Endothelial cell of umbilical vein (primary cell): ENCODE measurements around the gene NUDC. TPM values are rescaled to one million over a fixed set of nuclear protein-coding genes. Genes with fewer than 3 reads are reported as not detected.

ENCODE experiments used
- BruUV-seq: library from RNA; stranded (reverse); fragments of 400-500 nt; replicated peaks from 2 replicates; lab custom pipeline; 2021; lab: Mats Ljungman, UMichigan
- CTCF ChIA-PET: fragments of 300-600, 350-600 bp; sonication (Branson Sonifier 250); formaldehyde crosslinking; loops from one replicate; lab custom pipeline; 2021; ENCODE audit warnings: antibody characterized with exemption, inconsistent platforms; lab: Charles Lee
- POLR2A ChIA-PET: fragments of 300-600, 350-600 bp; sonication (Branson Sonifier 250); formaldehyde crosslinking; loops from one replicate; lab custom pipeline; 2021; ENCODE audit warnings: antibody characterized with exemption, inconsistent platforms; lab: Charles Lee
- DNase-seq: peaks from one replicate; pipeline ENCODE4 v3.0.0-alpha.2; 2011; ENCODE audit warnings: low read depth, low spot score
- FAIRE-seq: peaks from 2 replicates; lab custom pipeline; 2011; peaks lifted over from hg19 to GRCh38; lab: Jason Lieb, UNC
- H2AFZ ChIP-seq: 2 replicates; pipeline ENCODE4 v1.6.0; 2012; ENCODE audit warnings: low read depth, low read length, control low read depth, inconsistent platforms
- H3K27ac ChIP-seq: 2 replicates; pipeline ENCODE4 v1.5.1; 2011; ENCODE audit warnings: low read depth, mild to moderate bottlenecking, control low read depth, low read length, moderate library complexity; ENCODE audit not compliant: insufficient read depth
- H3K27me3 ChIP-seq, 2 experiments: 2 replicates each; pipeline versions ENCODE4 v1.6.0 to v1.6.1; 2011; ENCODE audit warnings: low read length in 2 of 2, mixed read lengths in 1 of 2; ENCODE audit not compliant: control insufficient read depth in 2 of 2, insufficient read depth in 2 of 2
- H3K36me3 ChIP-seq, 2 experiments: 2 replicates in 1 of 2; 3 replicates in 1 of 2; pipeline ENCODE4 v1.5.1; 2011; ENCODE audit warnings: low read length in 2 of 2, mild to moderate bottlenecking in 1 of 2, moderate library complexity in 1 of 2; ENCODE audit not compliant: control insufficient read depth in 2 of 2, insufficient read depth in 2 of 2; ENCODE audit errors: extremely low read depth in 1 of 2
- H3K4me1 ChIP-seq: 3 replicates; pipeline ENCODE4 v1.5.1; 2011; ENCODE audit warnings: mild to moderate bottlenecking, low read length; ENCODE audit not compliant: control insufficient read depth, insufficient read depth; ENCODE audit errors: extremely low read depth
- H3K4me2 ChIP-seq: 2 replicates; pipeline ENCODE4 v1.6.1; 2011; ENCODE audit warnings: low read length, control low read depth, mixed read lengths; ENCODE audit not compliant: insufficient read depth
- H3K4me3 ChIP-seq, 3 experiments: fragments of 200-600 bp in 1 of 3; sonication (generic), shearing (Covaris generic) in 1 of 3; replicated peaks in 1 of 3; 2 replicates each; pipeline ENCODE4 v1.5.1; 2011 to 2016; ENCODE audit warnings: control low read depth in 3 of 3, low read length in 3 of 3, mild to moderate bottlenecking in 2 of 3, inconsistent platforms in 1 of 3, low read depth in 1 of 3, moderate library complexity in 1 of 3; ENCODE audit not compliant: insufficient read depth in 1 of 3
- H3K79me2 ChIP-seq: 2 replicates; pipeline ENCODE4 v1.6.0; 2012; ENCODE audit warnings: low read length, inconsistent platforms; ENCODE audit not compliant: control insufficient read depth, insufficient read depth
- H3K9ac ChIP-seq: replicated peaks from 2 replicates; pipeline ENCODE3; 2011; ENCODE audit warnings: low read length, control low read depth; ENCODE audit not compliant: insufficient read depth; ENCODE audit errors: extremely low read depth
- H3K9me1 ChIP-seq: replicated peaks from 3 replicates; pipeline ENCODE4 v1.6.0; 2011; ENCODE audit warnings: mild to moderate bottlenecking, low read length; ENCODE audit not compliant: control insufficient read depth, insufficient read depth; ENCODE audit errors: extremely low read depth
- H3K9me3 ChIP-seq: replicated peaks from 2 replicates; pipeline ENCODE4 v1.5.1; 2012; ENCODE audit warnings: low read length, inconsistent platforms; ENCODE audit not compliant: control insufficient read depth, insufficient read depth
- H4K20me1 ChIP-seq: replicated peaks from 2 replicates; pipeline ENCODE3; 2011; ENCODE audit warnings: mild to moderate bottlenecking, low read length; ENCODE audit not compliant: control insufficient read depth, insufficient read depth; ENCODE audit errors: extremely low read depth
- CTCF ChIP-seq, 2 donors: IDR thresholded peaks; 1 replicate in 1 of 2; 2 replicates in 1 of 2; pipeline ENCODE4 v1.5.1; 2011; ENCODE audit warnings: low read length in 2 of 2, mild to moderate bottlenecking in 2 of 2, moderate library complexity in 2 of 2, control low read depth in 1 of 2, inconsistent platforms in 1 of 2, low read depth in 1 of 2; ENCODE audit not compliant: insufficient read depth in 1 of 2; ENCODE audit errors: extremely low read depth in 1 of 2
- EZH2 ChIP-seq: IDR thresholded peaks from 2 replicates; pipeline ENCODE4 v1.6.1; 2012; ENCODE audit warnings: borderline replicate concordance, low read depth, mild to moderate bottlenecking, moderate library complexity, low read length, inconsistent platforms; ENCODE audit not compliant: severe bottlenecking
- FOS ChIP-seq: IDR thresholded peaks from 2 replicates; pipeline ENCODE4 v1.6.1; 2011; ENCODE audit warnings: mild to moderate bottlenecking, low read length, moderate library complexity, borderline replicate concordance; ENCODE audit not compliant: insufficient read depth
- GATA2 ChIP-seq: IDR thresholded peaks from 2 replicates; pipeline ENCODE4 v1.7.0; 2011; ENCODE audit warnings: low read depth, mild to moderate bottlenecking, moderate library complexity, mixed read lengths, low read length; ENCODE audit not compliant: insufficient read length, insufficient read depth
- JUN ChIP-seq: IDR thresholded peaks from 2 replicates; pipeline ENCODE4 v1.6.1; 2011; ENCODE audit warnings: borderline replicate concordance, low read depth; ENCODE audit not compliant: insufficient read length, insufficient read depth
- MAX ChIP-seq: IDR thresholded peaks from 2 replicates; pipeline ENCODE4 v1.6.1; 2011; ENCODE audit not compliant: insufficient read depth, insufficient read length
- MYC ChIP-seq: IDR thresholded peaks from one replicate; pipeline ENCODE4 v1.6.1; 2011; ENCODE audit warnings: mild to moderate bottlenecking, low read depth, low read length
- POLR2A ChIP-seq: IDR thresholded peaks from 2 replicates; pipeline ENCODE4 v1.6.1; 2012; ENCODE audit warnings: low read depth, mild to moderate bottlenecking, control low read depth, low read length
- POLR2AphosphoS5 ChIP-seq: IDR thresholded peaks from 2 replicates; pipeline ENCODE4 v1.6.1; 2012; ENCODE audit warnings: low read depth, mild to moderate bottlenecking, control low read depth, low read length, moderate library complexity; ENCODE audit not compliant: insufficient read depth
- dilution Hi-C: fragments of 300-500 bp; cut with MboI; formaldehyde crosslinking; loops from one replicate; pipeline ENCODE4 v1.15.0; 2019; ENCODE audit warnings: low sequenced_read_pairs; ENCODE audit not compliant: extremely low pct_ligation_motif_present
- intact Hi-C: fragments of 100-400 bp; cut with micrococcal nuclease; formaldehyde crosslinking; loops from one replicate; pipeline ENCODE4 v1.10.0; 2022
- polyA plus RNA-seq, 4 experiments: library from polyadenylated mRNA; depleted of rRNA in 3 of 4; stranded (reverse) in 3 of 4; unstranded in 1 of 4; fragments of >200 nt; gene quantifications; 2 replicates each; pipeline versions ENCODE4 v1.2.1 to v1.2.3, GENCODE V29; 2011 to 2012; ENCODE audit warnings: missing spikeins in 1 of 4
- total RNA-seq: library from RNA; stranded (reverse); gene quantifications from 2 replicates; pipeline ENCODE4 v1.2.3, GENCODE V29; 2021

NUDC gene
- total and polyA plus RNA-seq, 2 donors (not counting 3 experiments of a cell fraction or from before 2014, with no cell fraction given): 42.5 to 102 TPM

GRCh38 chr1:26877326-26877725, 44.2 kb upstream of the NUDC start:
- TF ChIP-seq FOS (no peak), POLR2A (no peak), POLR2AphosphoS5 (no peak), MYC (no peak), CTCF (IDR thresholded peaks at IDR 0.05; ENCODE audit: extremely low read depth in 1 of 2, insufficient read depth in 1 of 2, low read depth in 1 of 2, low read length in 2 of 2) (no peak), EZH2 (no peak), MAX (no peak), JUN (no peak), GATA2 (no peak)
- FAIRE-seq (no peak), DNase-seq (no peak)
- H3K27ac ChIP-seq: no peak overlapping the region
- no peak overlapping the region for H3K4me2 ChIP-seq
- no peak overlapping the region for H2AFZ ChIP-seq
- POLR2A ChIA-PET: no interaction called here
- H3K9me1 ChIP-seq: no peaks in the 10 kb centered on the region
- intact Hi-C loops (no loop called here), dilution Hi-C loops (no loop called here)
- H3K36me3 ChIP-seq: peaks cover 6 to 24% of the 10 kb centered on the region in 2 experiments
- H3K79me2 ChIP-seq: no peaks in the 10 kb centered on the region
- no peaks in the 10 kb centered on the region for H3K9me3 ChIP-seq
- no peaks in the 10 kb centered on the region for H3K27me3 ChIP-seq
- H3K4me3 ChIP-seq: no peak overlapping the region
- H4K20me1 ChIP-seq: no peaks in the 10 kb centered on the region
- H3K4me1 ChIP-seq: no peaks in the 10 kb centered on the region
- no peak overlapping the region for H3K9ac ChIP-seq
- CTCF ChIA-PET: interaction anchor here (1.2 to 4.5 kb wide), 9 partner anchors 10 to 377 kb away, joined by 3 to 45 read pairs (median 17); partner anchors contain the start of gene ZDHHC18
- BruUV-seq: TSS peak; percentile 7
